AG09309 (cell line): ENCODE results near the gene SCGB1D4.

Experiments used
- DNase-seq: peaks from one replicate; pipeline ENCODE4 v3.0.0-alpha.2; 2010; ENCODE audit warnings: low read depth
- H3K4me3 ChIP-seq: 2 replicates; pipeline ENCODE4 v1.5.1; 2011; ENCODE audit warnings: mild to moderate bottlenecking, low read depth, low read length, moderate library complexity; ENCODE audit not compliant: control insufficient read depth
- TF ChIP-seq, protein P1 (sequence below): IDR thresholded peaks from 2 replicates; pipeline ENCODE4 v1.5.1; 2011; ENCODE audit warnings: mild to moderate bottlenecking, low read depth, low read length, inconsistent platforms; ENCODE audit not compliant: insufficient read depth, control insufficient read depth; ENCODE audit errors: missing control alignments

The SCGB1D4 gene

DNA sequence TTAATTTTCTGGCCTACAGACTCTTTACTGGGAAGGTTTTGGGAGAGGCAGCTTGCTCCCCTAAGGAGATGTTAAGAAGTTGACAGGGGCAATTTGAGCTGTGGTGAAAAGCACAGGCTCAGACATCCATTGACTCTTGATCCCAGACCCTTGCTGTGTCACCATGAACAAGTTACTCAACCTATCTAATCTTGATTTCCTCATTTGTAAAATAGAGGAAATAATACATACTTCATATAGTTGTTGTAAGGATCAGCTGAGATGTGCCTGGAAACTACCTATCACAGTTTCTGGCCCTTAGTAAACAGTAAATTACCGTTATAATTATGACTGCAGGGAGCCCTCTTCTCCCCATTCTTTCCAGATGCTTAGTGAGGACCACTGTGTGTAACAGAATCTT is 16.6 kb upstream of the SCGB1D4 start:
- no peak overlapping the region for H3K4me3 ChIP-seq
- TF ChIP-seq, protein P1, sequence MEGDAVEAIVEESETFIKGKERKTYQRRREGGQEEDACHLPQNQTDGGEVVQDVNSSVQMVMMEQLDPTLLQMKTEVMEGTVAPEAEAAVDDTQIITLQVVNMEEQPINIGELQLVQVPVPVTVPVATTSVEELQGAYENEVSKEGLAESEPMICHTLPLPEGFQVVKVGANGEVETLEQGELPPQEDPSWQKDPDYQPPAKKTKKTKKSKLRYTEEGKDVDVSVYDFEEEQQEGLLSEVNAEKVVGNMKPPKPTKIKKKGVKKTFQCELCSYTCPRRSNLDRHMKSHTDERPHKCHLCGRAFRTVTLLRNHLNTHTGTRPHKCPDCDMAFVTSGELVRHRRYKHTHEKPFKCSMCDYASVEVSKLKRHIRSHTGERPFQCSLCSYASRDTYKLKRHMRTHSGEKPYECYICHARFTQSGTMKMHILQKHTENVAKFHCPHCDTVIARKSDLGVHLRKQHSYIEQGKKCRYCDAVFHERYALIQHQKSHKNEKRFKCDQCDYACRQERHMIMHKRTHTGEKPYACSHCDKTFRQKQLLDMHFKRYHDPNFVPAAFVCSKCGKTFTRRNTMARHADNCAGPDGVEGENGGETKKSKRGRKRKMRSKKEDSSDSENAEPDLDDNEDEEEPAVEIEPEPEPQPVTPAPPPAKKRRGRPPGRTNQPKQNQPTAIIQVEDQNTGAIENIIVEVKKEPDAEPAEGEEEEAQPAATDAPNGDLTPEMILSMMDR, result no peak
- no peak for DNase-seq

DNA sequence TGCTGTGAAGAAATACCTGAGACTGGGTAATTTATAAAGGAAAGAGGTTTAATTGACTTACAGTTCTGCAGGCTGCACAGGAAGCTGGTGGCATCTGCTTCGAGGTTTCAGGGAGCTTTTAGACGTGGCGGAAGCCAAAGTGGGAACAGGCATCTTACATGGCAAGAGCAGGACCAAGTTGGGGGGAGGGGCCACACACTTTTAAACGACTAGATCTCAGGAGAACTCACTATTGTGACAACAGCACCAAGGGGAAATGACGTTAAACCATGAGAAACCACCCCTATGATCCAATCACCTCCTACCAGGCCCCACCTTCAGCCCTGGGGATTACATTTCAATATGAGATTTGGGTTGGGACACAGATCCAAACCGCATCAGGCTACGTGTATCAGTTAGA is 11.1 kb upstream of the SCGB1D4 start:
- TF ChIP-seq, protein P1, result no peak
- H3K4me3 ChIP-seq, result no peak overlapping the region
- no peak for DNase-seq

DNA sequence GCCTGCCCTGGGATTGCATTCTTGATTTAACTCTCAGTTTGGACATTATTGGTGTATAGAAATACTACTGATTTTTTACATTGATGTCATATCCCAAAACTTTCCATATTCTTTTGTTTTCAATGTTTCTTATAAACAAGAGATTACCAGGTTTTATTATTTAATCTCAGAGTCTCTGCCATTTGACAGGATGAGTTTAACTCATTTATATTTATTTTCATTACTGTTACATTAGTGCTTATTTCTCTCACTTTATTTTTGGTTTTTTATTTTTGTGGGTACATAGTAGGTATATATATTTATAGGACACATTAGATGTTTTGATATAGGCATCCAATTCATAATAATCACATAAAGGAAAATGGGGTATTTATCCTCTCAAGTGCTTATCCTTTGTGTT is 9.1 kb upstream of the SCGB1D4 start:
- no peak overlapping the region for H3K4me3 ChIP-seq
- TF ChIP-seq, protein P1, result no peak
- DNase-seq, result no peak

DNA sequence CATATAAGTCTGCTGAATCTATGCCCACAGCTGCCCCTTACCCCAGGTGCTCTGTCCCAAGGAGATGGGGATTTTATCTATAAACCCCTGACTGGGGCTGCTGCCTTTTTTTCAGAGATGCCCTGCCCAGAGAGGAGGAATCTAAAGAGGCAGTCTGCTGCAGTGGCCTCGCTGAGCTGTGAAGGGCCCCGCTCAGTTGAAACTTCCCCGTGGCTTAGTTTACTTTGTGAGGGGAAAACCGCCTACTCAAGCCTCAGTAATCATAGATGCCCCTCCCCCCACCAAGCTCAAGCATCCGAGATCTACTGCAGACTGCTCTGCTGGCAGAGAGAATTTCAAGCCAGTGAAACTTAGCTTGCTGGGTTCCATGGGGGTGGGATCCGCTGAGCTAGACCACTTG is 7.4 kb upstream of the SCGB1D4 start:
- DNase-seq, result no peak
- TF ChIP-seq, protein P1, result no peak
- H3K4me3 ChIP-seq, result no peak overlapping the region

DNA sequence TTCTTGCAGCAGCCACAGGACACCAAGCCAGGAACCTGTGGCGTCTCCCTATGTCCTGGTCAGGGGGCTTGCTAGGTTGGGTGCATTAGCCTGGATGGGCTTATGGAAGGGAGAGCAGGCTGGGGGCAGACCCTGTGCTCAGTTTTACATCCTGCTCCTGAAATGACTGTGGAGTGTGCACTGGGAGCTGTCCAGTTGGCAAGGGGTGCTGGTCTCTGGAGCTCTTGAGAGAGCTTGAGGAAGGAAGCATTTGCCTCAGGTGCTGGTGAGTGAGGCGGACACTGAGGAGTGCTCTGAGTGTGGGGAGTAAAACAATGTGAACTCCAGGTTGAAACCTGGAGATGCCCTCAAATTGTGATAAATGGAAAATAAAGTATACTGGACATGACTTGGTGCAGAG is 3.4 kb downstream of the SCGB1D4 start:
- TF ChIP-seq, protein P1, result no peak
- no peak for DNase-seq
- no peak overlapping the region for H3K4me3 ChIP-seq

DNA sequence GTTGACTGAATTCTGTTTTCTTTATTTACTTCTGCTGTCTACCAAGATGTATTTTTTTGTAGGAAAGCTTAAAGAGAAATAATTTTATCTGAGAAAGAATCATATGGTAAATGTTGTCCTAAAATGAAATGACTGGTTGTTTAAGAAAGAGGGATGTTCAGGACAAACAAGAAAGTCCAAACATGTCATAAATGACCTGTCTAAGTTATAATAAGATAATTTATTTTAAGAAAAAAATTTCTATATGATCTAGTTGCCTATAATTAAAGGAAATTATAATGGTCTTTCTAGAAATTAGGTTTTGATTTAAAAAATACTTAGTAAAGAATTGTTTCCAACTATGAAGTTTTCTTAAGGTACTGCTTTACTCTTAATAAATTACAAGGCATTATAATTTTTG is 18.4 kb downstream of the SCGB1D4 start:
- TF ChIP-seq, protein P1, result no peak
- DNase-seq, result no peak
- no peak overlapping the region for H3K4me3 ChIP-seq

DNA sequence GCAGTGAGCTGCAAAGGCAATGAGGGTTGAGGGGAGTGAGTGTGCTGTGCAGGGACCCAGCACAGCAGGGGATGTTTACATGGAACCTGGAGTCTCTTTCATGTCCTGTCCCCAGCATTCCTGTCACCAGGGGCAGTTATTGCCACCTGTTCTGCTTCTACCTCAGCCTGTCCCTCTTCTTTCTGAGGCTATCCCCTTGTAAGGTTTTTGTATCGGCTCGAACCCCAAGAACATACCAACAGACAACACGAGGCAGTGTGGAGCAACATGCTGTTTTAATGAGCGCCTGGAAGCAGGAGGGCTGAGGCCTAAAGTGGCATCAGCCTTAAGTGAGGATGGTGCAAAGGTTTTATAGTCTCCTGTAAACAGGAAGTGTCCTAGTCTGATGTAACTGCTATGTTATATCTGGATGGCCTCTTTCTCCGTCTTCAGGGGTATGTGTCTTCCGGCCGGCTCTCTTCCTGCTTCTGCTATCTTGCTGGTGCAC is 25.0 kb downstream of the SCGB1D4 start:
- DNase-seq, result no peak
- TF ChIP-seq, protein P1, result no peak
- H3K4me3 ChIP-seq, result no peak overlapping the region
